ENCODE data around the gene CEP170B.

GRCh38 chr14:104843442-104844305 is 21.4 kb upstream of the CEP170B start:
- TF ChIP-seq CTCF (IDR thresholded peaks at IDR 0.05) (no peak), POLR2A (IDR thresholded peaks at IDR 0.05) (no peak)

Data from prostate gland (tissue), 2 donors.